Psoas muscle (tissue), 7 donors: ENCODE results near the gene CYBA. TPM values are rescaled to one million over a fixed set of nuclear protein-coding genes. Genes with fewer than 3 reads are reported as not detected.

Source experiments
- polyA plus RNA-seq, 3 donors: library from polyadenylated mRNA; stranded (reverse); fragments of 200-250 nt; gene quantifications; one replicate each; pipeline ENCODE4 v1.2.3, GENCODE V29; 2013
- total RNA-seq, 4 donors: library from RNA; stranded (reverse); fragmentation: NEBNext Ultra II Directional in 2 of 4; extraction: Animal tissue kit (Norgen Biotek cat#: 25700) in 2 of 4; gene quantifications; one replicate each; pipeline versions ENCODE4 v1.2.1 to v1.2.4, GENCODE V29; 2021 to 2023
- donor health status: healthy with polysubstance abuse.
- donor health status: DM: no; HTN: no; CAD: no; lungs with moderate emphysema.
- donor health status: Bipolar disorder and iron deficiency.
- donor health status: healthy.
- donor health status: DM: no; HTN: no; CAD: no.
- donor health status: DM: no; HTN: no; CAD: no.
- donor health status: DM: yes; HTN: yes; CAD: no.

CYBA gene
- total and polyA plus RNA-seq, 7 donors, result 9.1 to 28.0 (median 19.4) TPM

Other genes starting within 250 kb of the CYBA start
- gene ZFPM1, start 197.8 kb downstream of the CYBA start, total RNA-seq, result 1 to 10 TPM; 2.3 to 2.9 (median 2.6) TPM
- 1 to 10 TPM in 1 of 3 donors, under 1 TPM in 2; 0.43 to 1.4 (median 0.56) TPM for gene ZFPM1, start 197.8 kb downstream of the CYBA start, polyA plus RNA-seq
- 10 to 100 TPM; 24.8 to 30.5 (median 26.9) TPM for gene ZC3H18, start 80.7 kb downstream of the CYBA start, total RNA-seq
- gene ZC3H18, start 80.7 kb downstream of the CYBA start, polyA plus RNA-seq, result 10 to 100 TPM; 19.9 to 36.0 (median 32.0) TPM
- gene IL17C, start 12.5 kb downstream of the CYBA start, total RNA-seq, result not detected
- not detected for gene IL17C, start 12.5 kb downstream of the CYBA start, polyA plus RNA-seq
- gene MVD, start 12.0 kb upstream of the CYBA start, total RNA-seq, result 10 to 100 TPM; 11.7 to 26.8 (median 16.1) TPM
- 10 to 100 TPM; 13.7 to 19.2 (median 15.9) TPM for gene MVD, start 12.0 kb upstream of the CYBA start, polyA plus RNA-seq
- 1 to 10 TPM; 1.5 to 8.5 (median 4.0) TPM for gene SNAI3, start 35.5 kb upstream of the CYBA start, total RNA-seq
- 1 to 10 TPM; 1.2 to 5.3 (median 3.0) TPM for gene SNAI3, start 35.5 kb upstream of the CYBA start, polyA plus RNA-seq
- 10 to 100 TPM; 13.4 to 22.9 (median 15.7) TPM for gene RNF166, start 55.4 kb upstream of the CYBA start, total RNA-seq
- gene RNF166, start 55.4 kb upstream of the CYBA start, polyA plus RNA-seq, result 10 to 100 TPM; 10.1 to 14.9 (median 12.1) TPM
- 10 to 100 TPM; 12.4 to 24.1 (median 19.6) TPM for gene CTU2, start 55.5 kb upstream of the CYBA start, total RNA-seq
- 10 to 100 TPM; 20.2 to 24.1 (median 21.9) TPM for gene CTU2, start 55.5 kb upstream of the CYBA start, polyA plus RNA-seq
- gene PIEZO1, start 134.2 kb upstream of the CYBA start, total RNA-seq, result 10 to 100 TPM in 2 of 4 donors, 1 to 10 TPM in 2; 8.8 to 12.6 (median 10.9) TPM
- 10 to 100 TPM in 2 of 3 donors, 1 to 10 TPM in 1; 7.2 to 26.8 (median 10.2) TPM for gene PIEZO1, start 134.2 kb upstream of the CYBA start, polyA plus RNA-seq
- gene CDT1, start 152.7 kb upstream of the CYBA start, total RNA-seq, result under 1 TPM in 3 of 4 donors, not detected in 1; 0.17 to 0.59 (median 0.25) TPM
- gene CDT1, start 152.7 kb upstream of the CYBA start, polyA plus RNA-seq, result under 1 TPM; 0.03 to 0.13 (median 0.04) TPM
- 10 to 100 TPM; 32.8 to 67.7 (median 55.0) TPM for gene APRT, start 160.9 kb upstream of the CYBA start, total RNA-seq
- gene APRT, start 160.9 kb upstream of the CYBA start, polyA plus RNA-seq, result 100 to 1,000 TPM in 1 of 3 donors, 10 to 100 TPM in 2; 49.4 to 165 (median 66.9) TPM
- gene GALNS, start 205.9 kb upstream of the CYBA start, total RNA-seq, result 10 to 100 TPM in 2 of 4 donors, 1 to 10 TPM in 2; 4.8 to 10.4 (median 9.7) TPM
- 10 to 100 TPM in 2 of 3 donors, 1 to 10 TPM in 1; 9.0 to 15.4 (median 12.3) TPM for gene GALNS, start 205.9 kb upstream of the CYBA start, polyA plus RNA-seq
- 10 to 100 TPM; 38.6 to 42.6 (median 38.7) TPM for gene TRAPPC2L, start 206.1 kb upstream of the CYBA start, total RNA-seq
- 10 to 100 TPM; 23.9 to 30.7 (median 28.5) TPM for gene TRAPPC2L, start 206.1 kb upstream of the CYBA start, polyA plus RNA-seq
- gene PABPN1L, start 215.6 kb upstream of the CYBA start, total RNA-seq, result not detected
- not detected for gene PABPN1L, start 215.6 kb upstream of the CYBA start, polyA plus RNA-seq